T47D (cell line): ENCODE data around the gene ZFTA.
"Not testable (repeated sequence)": the region's sequence is repeated elsewhere in the genome, so short reads cannot be mapped to it uniquely, and the experiment has no call there.

Experiments
- DNase-seq, 2 experiments: peaks; one replicate each; pipeline versions ENCODE4 v3.0.0 to v3.0.0-alpha.2; 2011 to 2012; ENCODE audit warnings: low read depth in 1 of 2, low spot score in 1 of 2
- JUND ChIP-seq: IDR thresholded peaks from 2 replicates; pipeline ENCODE4 v1.6.1; 2012; ENCODE audit warnings: low read depth
- in situ Hi-C: cut with HindIII; loops from 2 replicates; pipeline ENCODE4 v1.10.0; 2016; ENCODE audit warnings: low sequenced_read_pairs, low pct_unique_long_range_greater_than_20kb

ZFTA gene

DNA sequence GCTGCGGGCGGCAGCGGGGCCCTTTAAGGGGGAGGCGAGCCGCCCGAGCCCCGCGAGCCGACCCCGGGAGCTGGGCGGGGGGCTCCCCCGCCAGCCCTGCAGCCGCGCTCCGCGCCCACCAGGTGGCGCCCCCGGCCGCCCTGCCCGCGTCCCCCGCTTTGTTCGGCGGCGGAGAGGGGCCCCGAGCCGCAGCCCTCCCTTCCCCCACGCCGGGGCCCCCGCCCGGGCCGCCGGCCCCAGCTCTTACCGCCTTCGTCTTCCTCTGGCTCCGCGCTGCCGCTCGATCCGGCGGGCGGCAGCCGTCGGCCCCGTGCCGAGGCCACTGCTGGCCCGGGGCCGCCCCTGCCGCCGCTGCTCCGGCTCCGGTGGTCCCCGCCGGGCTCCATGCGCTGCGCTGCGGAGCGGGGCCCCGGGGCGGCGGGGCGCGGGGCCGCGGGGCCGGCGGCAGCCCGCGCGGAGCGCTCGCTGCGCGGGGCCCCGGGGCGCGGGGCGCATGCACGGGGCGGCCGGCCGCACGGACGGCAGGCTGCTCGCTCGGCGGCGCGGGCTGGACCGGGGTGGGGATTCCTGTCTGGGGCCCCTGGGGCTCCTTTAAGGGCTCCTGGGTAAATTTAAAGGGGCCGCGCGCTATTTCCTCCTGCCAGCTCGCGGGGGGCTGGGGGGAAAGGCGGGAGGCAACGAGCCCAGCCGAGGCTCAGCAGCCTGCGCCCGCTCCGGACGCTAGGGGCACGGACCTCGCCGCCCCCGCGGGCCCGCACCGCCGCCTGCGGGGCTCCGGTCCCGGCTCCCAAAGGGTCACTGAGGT lies at the start of gene ZFTA:
ZFTA (minus strand) TSS at position 539 of the 805 bp plus-strand sequence; CDS start at position 386, 153 bp downstream.
- TF ChIP-seq JUND = no peak
- in situ Hi-C loops = no loop called here
- peak; percentile 85 to 92 for DNase-seq

DNA sequence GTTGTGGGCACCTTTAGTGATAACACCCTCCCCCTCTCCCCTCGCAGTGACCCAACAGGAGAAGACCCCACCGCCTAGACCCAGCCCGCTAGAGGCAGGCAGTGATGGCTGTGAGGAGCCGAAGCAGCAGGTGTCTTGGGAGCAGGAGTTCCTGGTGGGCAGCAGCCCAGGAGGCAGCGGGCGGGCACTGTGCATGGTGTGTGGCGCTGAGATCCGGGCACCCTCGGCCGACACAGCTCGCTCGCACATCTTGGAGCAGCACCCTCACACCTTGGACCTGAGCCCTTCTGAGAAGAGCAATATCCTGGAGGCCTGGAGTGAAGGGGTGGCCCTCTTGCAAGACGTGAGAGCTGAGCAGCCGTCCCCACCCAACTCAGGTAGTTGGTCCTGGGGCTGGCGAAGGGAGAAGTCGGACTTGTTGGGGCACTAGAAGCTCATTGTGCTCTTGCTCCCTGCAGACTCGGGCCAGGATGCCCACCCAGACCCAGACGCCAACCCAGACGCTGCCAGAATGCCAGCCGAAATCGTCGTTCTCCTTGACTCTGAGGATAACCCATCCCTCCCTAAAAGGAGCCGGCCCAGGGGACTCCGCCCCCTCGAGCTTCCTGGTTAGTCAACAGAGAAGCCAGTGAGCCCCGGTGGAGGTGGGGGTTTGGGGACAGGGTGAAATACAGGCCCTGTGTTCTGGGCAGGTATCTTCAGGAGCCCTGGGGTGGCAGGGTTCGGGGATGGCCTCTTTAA lies 49.4 kb upstream of the ZFTA start:
- in situ Hi-C loops = no loop called here
- TF ChIP-seq JUND = no peak
- no peak for DNase-seq

DNA sequence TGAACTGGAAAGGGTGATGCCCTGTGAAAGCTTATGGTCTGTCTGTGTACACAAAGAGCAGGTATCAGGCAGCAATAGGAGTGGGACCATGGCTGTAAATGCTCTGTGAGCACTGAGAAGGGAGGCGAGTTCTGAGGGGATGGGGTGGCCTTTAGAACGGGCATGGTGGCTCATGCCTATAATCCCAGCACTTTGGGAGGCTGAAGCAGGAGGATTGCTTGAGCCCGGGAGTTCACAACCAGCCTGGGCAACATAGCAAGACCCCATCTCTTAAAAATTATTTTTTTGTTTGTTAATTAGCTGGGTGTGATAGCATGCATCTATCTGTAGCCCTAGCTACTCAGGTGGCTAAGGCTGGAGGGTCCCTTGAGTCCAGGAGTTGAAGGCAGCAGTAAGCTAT lies 48.2 kb upstream of the ZFTA start:
- no peak for TF ChIP-seq JUND
- DNase-seq = no peak
- in situ Hi-C loops = no loop called here

DNA sequence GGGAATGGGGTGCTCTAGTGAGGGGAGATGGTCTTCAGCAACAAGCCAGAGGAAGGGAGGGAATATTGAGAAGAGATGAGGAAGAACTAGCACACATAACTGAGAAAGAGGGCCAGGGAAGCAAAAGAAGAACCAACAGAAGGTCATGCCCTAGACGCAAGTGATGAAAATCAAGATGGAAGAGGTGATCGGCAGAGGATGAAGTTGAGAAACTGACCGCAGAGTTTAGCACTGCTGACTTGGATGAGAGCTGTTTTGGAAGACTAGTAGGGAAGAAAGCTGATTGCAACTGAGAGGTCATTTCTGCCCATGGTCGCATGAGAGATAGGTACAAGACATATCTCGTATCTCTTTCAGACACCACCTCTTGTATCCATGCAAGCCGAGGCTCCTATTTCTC lies 47.6 kb upstream of the ZFTA start:
- TF ChIP-seq JUND = no peak
- no peak for DNase-seq
- in situ Hi-C loops = no loop called here

DNA sequence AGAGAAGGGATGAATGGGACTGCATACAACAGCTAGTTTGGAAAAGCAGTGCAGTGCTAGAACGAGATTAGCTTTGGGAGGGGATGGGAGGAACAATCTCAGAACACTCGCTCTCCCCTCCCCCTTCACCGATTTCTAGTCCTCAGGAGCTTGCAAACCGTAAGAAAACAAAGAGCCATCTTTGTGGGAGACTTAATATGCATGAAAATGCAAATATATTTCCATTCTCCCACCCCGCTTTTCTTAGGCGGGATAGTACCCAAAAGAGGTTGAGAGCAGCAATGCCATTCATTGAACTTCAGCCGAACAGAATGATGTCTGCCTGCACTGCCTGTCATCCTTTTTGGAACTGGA lies 45.8 kb upstream of the ZFTA start:
- DNase-seq = no peak
- in situ Hi-C loops = no loop called here
- no peak for TF ChIP-seq JUND

DNA sequence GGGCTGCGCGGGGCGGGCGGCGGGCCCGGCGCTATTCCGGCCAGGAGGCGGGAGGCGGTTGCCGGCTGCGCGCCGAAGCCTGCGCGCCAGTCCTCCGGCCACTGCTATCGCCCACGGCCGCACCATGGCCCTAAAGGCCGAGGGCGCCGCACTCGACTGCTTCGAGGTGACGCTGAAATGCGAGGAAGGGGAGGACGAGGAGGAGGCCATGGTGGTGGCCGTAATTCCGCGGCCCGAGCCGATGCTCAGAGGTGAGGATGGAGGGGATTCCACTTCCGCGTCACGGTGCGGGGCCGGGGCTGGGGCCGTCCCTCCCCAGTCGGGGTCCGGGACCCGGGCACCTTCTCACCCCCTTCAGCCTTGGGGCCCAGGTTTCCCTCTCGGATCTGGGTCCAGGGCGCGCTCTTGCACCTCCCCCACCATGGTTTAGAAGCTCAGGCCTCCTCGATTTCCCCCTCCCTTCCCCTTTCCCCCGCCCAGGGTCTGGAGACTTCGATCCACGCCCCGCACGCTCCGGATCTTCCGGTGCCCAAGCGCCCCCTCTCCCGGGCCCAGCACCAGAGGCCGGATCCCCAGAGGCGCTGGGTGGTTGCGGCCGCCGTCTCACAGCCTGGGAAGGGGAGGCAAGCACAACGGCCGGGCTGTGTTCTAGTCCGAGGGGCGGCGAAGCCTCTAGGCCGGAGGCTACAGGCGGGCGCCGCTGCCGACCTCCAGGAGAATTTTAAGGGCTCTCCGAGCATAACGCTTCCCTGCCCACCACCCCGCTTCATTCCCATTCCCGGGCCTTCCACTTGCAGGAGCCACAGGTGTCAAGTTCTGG lies 45.2 kb upstream of the ZFTA start:
- TF ChIP-seq JUND = no peak

DNA sequence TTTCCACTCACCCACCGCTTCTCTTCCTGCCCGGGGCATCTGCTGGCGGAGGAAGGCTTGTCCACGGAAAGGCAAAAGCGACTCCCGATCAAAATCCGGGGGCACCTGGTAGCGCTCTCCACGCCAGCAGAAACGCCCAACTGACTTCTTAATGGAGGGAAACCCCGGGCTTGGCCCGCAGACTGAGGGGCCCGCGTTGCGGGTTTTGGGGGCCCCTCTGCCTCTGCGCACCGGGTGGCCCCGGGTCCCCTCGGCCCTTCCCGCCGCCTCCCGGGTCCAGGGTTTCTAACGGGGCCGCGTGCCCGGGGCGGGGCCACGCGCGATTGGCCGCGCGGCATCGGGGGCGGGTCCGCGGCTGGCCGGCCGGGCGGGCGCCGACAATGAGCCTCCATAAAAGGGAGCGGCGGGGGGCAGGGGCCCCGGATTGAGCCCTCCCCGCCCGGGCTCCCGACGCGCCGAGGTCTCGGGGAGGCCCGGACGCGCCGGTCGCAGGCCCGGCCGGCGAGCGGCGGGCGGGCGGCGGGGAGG lies 44.5 kb upstream of the ZFTA start, which contains the start of gene SPINDOC:
SPINDOC (plus strand) TSS at position 422 of the 528 bp plus-strand sequence. CDS start 231 bp downstream, outside the sequence.
- no peak for TF ChIP-seq JUND
- in situ Hi-C loops = no loop called here
- DNase-seq = peak; percentile 87 to 95

More for the DNA sequence above, 45.2 kb upstream of the ZFTA start:
- in situ Hi-C loops = no loop called here
- DNase-seq = peak; percentile 52 to 63

DNA sequence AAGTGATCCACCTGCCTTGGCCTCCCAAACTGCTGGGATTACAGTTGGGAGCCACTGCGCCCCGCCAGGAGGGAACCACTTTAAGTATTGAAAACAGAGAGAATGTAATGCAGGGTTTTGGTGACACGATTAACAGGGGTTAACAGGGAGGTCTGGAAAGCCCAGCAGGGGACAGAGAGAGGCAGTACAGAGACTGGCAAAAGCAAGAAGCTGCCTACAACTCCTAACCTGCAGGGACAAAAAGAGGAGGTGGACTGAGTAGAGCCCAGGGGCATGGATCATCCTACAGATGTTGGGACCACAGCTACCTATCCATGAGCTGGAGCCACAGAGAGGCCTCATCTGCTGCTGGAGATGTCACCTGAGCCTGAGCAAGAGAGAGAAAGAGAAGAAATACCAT lies 42.9 kb upstream of the ZFTA start:
- no peak for DNase-seq
- no peak for TF ChIP-seq JUND
- in situ Hi-C loops = no loop called here

DNA sequence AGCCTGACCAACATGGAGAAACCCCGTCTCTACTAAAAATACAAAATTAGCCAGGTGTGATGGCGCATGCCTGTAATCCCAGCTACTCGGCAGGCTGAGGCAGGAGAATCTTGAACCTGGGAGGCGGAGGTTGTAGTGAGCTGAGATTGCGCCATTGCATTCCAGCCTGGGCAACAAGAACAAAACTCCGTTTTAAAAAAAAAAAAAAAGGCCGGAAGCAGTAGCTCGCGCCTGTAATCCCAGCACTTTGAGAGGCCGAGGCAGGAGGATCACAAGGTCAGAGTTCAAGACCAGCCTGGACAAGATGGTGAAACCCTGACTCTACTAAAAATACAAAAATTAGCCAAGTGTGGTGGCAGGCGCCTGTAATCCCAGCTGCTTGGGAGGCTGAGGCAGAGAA lies 41.8 kb upstream of the ZFTA start:
- in situ Hi-C loops, DNase-seq: not testable (repeated sequence)

DNA sequence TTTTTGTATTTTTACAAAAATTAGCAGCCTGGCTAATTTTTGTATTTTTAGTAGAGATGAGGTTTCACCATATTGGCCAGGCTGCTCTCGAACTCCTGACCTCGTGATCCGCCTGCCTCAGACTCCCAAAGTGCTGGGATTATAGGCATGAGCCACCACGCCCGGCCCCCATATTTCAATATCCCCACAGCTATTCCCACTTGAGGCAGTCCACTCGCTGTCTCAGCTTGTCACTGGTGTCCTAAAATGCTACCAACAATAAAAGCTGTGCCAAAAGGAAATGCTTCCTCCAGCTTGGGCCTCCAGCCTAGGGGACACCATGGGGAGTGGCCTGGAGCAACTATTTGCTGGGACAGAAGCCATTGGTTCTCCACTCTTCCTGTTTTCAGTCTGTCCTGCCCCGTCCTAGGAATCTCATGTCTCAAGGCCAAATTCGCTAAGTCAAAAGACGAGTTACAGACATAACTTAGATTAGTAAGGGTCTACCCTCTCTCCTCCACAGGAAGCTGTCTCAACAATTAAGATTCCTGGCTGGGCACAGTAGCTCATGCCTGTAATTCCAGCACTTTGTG lies 37.4 kb upstream of the ZFTA start:
- in situ Hi-C loops = no loop called here
- no peak for DNase-seq
- TF ChIP-seq JUND = no peak

DNA sequence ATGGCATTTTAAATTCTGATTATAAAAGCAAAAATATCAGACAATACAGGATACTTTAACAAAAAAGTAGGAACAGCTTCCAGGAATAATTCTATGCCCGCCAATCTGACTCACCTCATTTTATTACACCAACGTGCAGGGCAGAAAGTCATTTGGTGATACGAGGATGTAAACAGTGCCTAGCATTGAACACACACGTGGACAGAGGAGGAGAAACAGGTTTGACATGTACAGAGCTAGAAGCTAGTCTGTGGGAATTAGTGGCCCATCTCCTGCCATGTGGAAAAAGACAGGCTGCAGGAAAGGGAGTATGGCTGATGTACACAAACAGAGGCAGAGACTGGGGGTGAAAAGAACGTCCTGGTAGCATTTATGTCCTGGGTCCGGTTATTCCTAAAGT lies 35.7 kb upstream of the ZFTA start:
- no peak for TF ChIP-seq JUND
- in situ Hi-C loops = no loop called here
- DNase-seq = peak; percentile 56 to 86
